SJSA1 (cell line): ENCODE measurements around the gene ADAM23. TPM values are rescaled to one million over a fixed set of nuclear protein-coding genes. Genes with fewer than 3 reads are reported as not detected.

ENCODE experiments used
- DNase-seq, 2 experiments: peaks; one replicate each; pipeline ENCODE4 v3.0.0-alpha.2; 2015 to 2020; ENCODE audit warnings: low spot score in 2 of 2, low read depth in 1 of 2
- H3K27ac ChIP-seq: fragments of 250-450 bp; sonication (Bioruptor Pico); 2 replicates; pipeline ENCODE4 v1.5.1; 2020; ENCODE audit warnings: mild to moderate bottlenecking, moderate library complexity
- H3K27me3 ChIP-seq: fragments of 250-450 bp; sonication (Bioruptor Pico); replicated peaks from 2 replicates; pipeline ENCODE4 v1.5.1; 2020; ENCODE audit warnings: mild to moderate bottlenecking, moderate library complexity
- H3K36me3 ChIP-seq: fragments of 250-450 bp; sonication (Bioruptor Pico); 2 replicates; pipeline ENCODE4 v1.5.1; 2020; ENCODE audit warnings: mild to moderate bottlenecking
- H3K4me1 ChIP-seq: fragments of 250-450 bp; sonication (Bioruptor Pico); replicated peaks from 2 replicates; pipeline ENCODE4 v1.6.1; 2021; ENCODE audit warnings: mild to moderate bottlenecking
- H3K4me3 ChIP-seq: fragments of 250-450 bp; sonication (Bioruptor Pico); 2 replicates; pipeline ENCODE4 v1.5.1; 2020; ENCODE audit warnings: mild to moderate bottlenecking
- H3K9me3 ChIP-seq: fragments of 250-450 bp; sonication (Bioruptor Pico); replicated peaks from 2 replicates; pipeline ENCODE4 v1.5.1; 2020; ENCODE audit warnings: mild to moderate bottlenecking
- total RNA-seq: library from RNA; depleted of rRNA; stranded (reverse); fragments of >200 nt; shearing (Covaris generic); gene quantifications from 2 replicates; pipeline ENCODE4 v1.2.3, GENCODE V29; 2014

Gene ADAM23
- total RNA-seq, 1 experiment from 2014 or later = not detected

DNA sequence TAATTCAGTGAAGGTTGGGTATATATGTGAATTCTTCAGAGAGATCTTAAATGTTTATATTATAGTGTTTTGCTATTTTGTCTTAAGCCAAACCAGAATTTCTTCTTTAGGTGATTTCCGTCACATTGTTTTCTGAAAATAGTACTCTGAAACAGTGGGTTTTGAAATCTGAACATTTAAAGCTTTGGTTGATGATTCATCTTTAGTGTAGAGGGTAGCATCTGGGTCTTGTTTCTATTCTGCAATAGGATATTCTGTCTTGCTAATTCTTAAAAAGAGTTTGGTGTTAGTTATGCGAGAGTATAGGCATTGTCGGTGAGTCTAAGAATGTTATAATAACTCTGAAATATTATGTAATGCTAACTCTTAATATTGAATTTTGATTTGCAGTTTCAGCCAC is 129.4 kb downstream of the ADAM23 start:
- H3K27me3 ChIP-seq = no peaks in the 10 kb centered on the region; the same call in 1 of the 2 replicates
- no peaks in the 10 kb centered on the region for H3K36me3 ChIP-seq
- no peaks in the 10 kb centered on the region for H3K9me3 ChIP-seq
- no peak for DNase-seq
- H3K4me1 ChIP-seq = no peaks in the 10 kb centered on the region
- H3K4me3 ChIP-seq = no peak overlapping the region
- H3K27ac ChIP-seq = no peak overlapping the region

DNA sequence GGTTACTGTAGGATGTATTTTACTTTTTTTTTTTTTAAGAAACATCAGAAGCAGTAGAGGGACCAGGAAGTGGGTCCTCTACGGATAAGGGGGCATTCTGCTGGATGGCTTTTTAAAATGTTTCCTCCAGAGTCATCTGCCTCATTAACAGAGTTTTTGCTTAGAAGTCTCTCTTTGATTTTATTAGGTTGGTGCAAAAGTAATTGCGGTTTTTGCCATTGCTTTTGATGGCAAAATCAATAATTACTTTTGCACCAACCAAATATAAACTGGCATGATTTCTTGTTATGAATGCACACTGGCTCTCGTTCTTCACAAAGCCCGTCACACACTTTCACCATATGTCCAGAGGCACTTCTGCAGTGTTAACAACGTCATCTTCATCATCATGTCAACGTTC is 130.5 kb downstream of the ADAM23 start:
- no peaks in the 10 kb centered on the region for H3K9me3 ChIP-seq
- no peaks in the 10 kb centered on the region for H3K36me3 ChIP-seq
- no peaks in the 10 kb centered on the region; the same call in 1 of the 2 replicates for H3K27me3 ChIP-seq
- no peak overlapping the region for H3K4me3 ChIP-seq
- no peak for DNase-seq
- H3K27ac ChIP-seq = no peak overlapping the region
- no peaks in the 10 kb centered on the region for H3K4me1 ChIP-seq

DNA sequence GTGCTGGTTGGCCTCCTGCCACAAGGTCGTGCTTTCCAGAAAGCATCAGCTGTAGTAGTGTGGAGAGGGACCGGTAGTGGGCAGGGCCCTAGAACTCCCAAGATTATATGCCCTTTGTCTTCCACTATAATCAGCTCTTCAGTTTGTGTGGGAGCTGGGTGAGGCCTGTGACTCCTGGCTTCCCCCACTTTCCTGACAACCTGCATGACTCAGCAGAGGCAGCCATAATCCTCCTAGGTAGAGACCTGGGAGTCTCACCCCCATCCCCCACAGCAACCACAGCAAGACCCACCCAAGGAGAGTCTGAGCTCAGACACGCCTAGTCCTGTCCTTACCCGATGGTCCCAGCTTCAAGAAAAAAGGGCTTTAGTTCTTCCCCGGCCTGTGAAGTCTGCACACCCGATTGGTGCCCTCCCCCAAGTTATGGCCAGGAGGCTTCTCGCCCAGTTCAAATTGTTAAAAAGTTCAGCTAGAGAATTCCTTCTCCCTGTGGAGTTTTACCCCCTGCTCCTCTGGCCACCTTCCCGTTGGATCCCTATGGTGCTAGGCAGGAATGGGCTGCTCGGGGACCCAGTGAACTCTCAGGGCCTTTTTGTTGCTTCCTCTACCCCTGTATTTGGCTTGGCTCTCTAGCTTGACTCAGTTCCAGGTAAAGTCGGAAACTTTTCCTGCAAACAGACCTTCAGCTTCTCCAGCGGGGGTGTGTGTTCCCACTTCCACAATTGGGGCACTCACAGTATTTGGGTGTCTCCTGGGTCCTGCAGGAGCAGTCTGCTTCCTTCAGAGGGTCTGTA is 141.2 kb downstream of the ADAM23 start:
- no peak for DNase-seq
- no peaks in the 10 kb centered on the region for H3K36me3 ChIP-seq

GRCh38 chr2:206585335-206585734 is 142.0 kb downstream of the ADAM23 start:
- no peaks in the 10 kb centered on the region for H3K9me3 ChIP-seq
- no peaks in the 10 kb centered on the region for H3K4me1 ChIP-seq
- H3K27me3 ChIP-seq = peaks cover 4% of the 10 kb centered on the region; the same call in 1 of the 2 replicates
- DNase-seq = no peak
- no peak overlapping the region for H3K27ac ChIP-seq
- H3K36me3 ChIP-seq = no peaks in the 10 kb centered on the region
- no peak overlapping the region for H3K4me3 ChIP-seq

More for the DNA sequence above, 141.2 kb downstream of the ADAM23 start:
- H3K27ac ChIP-seq = no peak overlapping the region
- no peak overlapping the region for H3K4me3 ChIP-seq
- H3K9me3 ChIP-seq = no peaks in the 10 kb centered on the region
- H3K4me1 ChIP-seq = no peaks in the 10 kb centered on the region
- H3K27me3 ChIP-seq = peaks cover 4% of the 10 kb centered on the region; the same call in 1 of the 2 replicates

DNA sequence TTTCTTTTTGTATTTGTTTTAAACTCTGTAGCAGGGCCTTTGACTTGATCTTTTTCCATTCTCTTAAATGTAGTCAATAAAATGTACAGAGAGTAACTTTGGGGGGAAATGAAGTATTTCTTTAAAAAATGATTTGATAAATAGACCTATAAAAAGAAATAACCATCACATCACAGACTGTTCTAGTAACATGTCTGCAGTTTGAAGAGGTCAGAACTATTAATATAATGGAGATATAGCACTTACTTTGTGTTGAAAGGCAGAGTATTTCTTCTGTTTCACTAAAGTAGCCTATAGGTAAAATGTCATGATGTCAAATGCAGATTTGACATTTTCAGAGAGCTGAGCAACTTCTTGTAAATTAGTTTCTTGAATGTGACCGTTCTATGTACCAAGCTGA is 143.3 kb downstream of the ADAM23 start:
- H3K9me3 ChIP-seq = no peaks in the 10 kb centered on the region
- H3K27me3 ChIP-seq = peaks cover 4% of the 10 kb centered on the region; the same call in 1 of the 2 replicates
- no peak for DNase-seq
- no peak overlapping the region for H3K27ac ChIP-seq
- no peak overlapping the region for H3K4me3 ChIP-seq
- H3K4me1 ChIP-seq = no peaks in the 10 kb centered on the region
- no peaks in the 10 kb centered on the region for H3K36me3 ChIP-seq

DNA sequence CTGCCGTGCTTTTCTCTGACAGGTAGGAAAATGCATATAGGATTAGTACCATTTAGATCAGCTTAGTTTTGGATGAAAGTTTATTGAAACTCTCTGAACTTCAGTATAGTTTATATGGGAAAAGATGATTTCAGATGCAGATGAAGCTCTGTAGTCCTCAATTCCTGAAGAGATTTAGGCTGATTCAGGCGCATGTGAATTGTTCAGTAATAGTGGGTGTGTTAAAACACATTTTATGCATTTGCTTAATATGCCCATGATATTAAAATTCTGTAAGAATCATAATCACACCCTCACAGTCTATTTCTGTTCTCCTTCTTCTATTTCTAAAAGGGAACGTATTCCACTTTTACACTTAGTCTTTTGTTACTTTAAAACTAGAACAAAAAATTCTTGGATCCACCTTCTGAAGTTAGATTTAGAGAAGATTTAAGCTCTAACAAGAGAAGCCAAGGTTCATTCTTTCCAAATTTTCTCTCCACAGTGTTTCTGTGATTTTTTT is 154.4 kb downstream of the ADAM23 start:
- Histone ChIP-seq H3K4me3 (no peak overlapping the region), H3K27ac (no peak overlapping the region), H3K36me3 (no peaks in the 10 kb centered on the region), H3K9me3 (no peaks in the 10 kb centered on the region), H3K27me3 (peaks cover 2% of the 10 kb centered on the region; the same call in 1 of the 2 replicates), H3K4me1 (no peaks in the 10 kb centered on the region)
- no peak for DNase-seq

DNA sequence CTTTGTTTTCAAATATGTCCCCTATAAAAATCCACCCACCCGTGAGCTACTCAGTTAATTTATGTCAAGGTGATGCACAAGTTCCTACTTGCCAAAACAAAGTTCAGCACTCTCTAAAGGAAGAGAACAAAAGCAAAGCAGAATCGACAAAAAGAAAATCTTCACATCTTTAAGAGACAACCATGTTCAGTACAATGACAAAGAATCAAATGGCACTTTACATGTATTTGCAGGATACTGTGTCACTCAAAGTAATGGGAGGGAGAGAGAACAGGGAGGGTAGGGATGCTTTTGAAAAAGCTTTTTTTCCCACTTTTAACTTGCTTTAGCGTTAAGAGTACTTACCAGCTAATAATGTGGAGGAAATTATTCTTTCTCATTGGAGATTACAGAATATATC is 159.9 kb downstream of the ADAM23 start:
- Histone ChIP-seq H3K36me3 (no peaks in the 10 kb centered on the region), H3K27me3 (peaks cover 12% of the 10 kb centered on the region; the same call in 1 of the 2 replicates), H3K9me3 (no peaks in the 10 kb centered on the region; the same call in 1 of the 2 replicates), H3K4me1 (no peaks in the 10 kb centered on the region), H3K27ac (no peak overlapping the region), H3K4me3 (no peak overlapping the region)
- DNase-seq = no peak

DNA sequence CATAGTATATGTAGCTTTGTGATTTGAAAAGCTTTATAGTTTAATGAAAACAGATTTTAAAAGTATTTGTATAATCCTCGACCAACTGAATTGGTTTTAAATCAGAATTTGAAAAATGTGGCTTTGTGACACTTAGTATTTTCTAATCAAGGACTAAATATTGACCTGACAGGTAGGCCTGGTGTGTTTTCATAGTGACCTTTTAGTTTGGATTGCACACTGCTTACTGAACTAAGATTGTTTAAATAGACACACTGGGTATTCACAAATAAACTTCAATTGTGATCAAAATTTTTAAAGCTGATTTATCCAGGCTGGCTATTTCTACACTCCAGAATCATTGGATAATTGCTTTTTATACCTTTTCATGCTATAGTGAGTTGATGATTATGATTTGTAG is 167.1 kb downstream of the ADAM23 start:
- Histone ChIP-seq H3K4me3 (no peak overlapping the region), H3K9me3 (no peaks in the 10 kb centered on the region; the same call in 1 of the 2 replicates), H3K36me3 (no peaks in the 10 kb centered on the region), H3K4me1 (peaks cover 9% of the 10 kb centered on the region), H3K27ac (no peak overlapping the region), H3K27me3 (peaks cover 16% of the 10 kb centered on the region)
- no peak for DNase-seq

- Histone ChIP-seq H3K27me3 (peaks cover 16% of the 10 kb centered on the region), H3K4me3 (no peak overlapping the region), H3K36me3 (no peaks in the 10 kb centered on the region), H3K4me1 (peaks cover 16% of the 10 kb centered on the region), H3K9me3 (no peaks in the 10 kb centered on the region), H3K27ac (no peak overlapping the region)
- no peak for DNase-seq
Measured at GRCh38 chr2:206611191-206611590, 167.9 kb downstream of the ADAM23 start.

GRCh38 chr2:206611736-206612135 is 168.4 kb downstream of the ADAM23 start:
- no peaks in the 10 kb centered on the region for H3K9me3 ChIP-seq
- H3K36me3 ChIP-seq = no peaks in the 10 kb centered on the region
- H3K4me1 ChIP-seq = peaks cover 22% of the 10 kb centered on the region
- no peak overlapping the region for H3K27ac ChIP-seq
- no peak overlapping the region for H3K4me3 ChIP-seq
- H3K27me3 ChIP-seq = peaks cover 16% of the 10 kb centered on the region
- DNase-seq = no peak

GRCh38 chr2:206614811-206615210 is 171.5 kb downstream of the ADAM23 start:
- Histone ChIP-seq H3K4me1 (peaks cover 25% of the 10 kb centered on the region), H3K27me3 (0 out of 2 replicates have a peak, but pooled peaks cover 3% of the 10 kb centered on the region), H3K4me3 (no peak overlapping the region), H3K36me3 (no peaks in the 10 kb centered on the region), H3K27ac (peak overlapping the region; percentile 53), H3K9me3 (no peaks in the 10 kb centered on the region)
- DNase-seq = peak; percentile 50 to 66

DNA sequence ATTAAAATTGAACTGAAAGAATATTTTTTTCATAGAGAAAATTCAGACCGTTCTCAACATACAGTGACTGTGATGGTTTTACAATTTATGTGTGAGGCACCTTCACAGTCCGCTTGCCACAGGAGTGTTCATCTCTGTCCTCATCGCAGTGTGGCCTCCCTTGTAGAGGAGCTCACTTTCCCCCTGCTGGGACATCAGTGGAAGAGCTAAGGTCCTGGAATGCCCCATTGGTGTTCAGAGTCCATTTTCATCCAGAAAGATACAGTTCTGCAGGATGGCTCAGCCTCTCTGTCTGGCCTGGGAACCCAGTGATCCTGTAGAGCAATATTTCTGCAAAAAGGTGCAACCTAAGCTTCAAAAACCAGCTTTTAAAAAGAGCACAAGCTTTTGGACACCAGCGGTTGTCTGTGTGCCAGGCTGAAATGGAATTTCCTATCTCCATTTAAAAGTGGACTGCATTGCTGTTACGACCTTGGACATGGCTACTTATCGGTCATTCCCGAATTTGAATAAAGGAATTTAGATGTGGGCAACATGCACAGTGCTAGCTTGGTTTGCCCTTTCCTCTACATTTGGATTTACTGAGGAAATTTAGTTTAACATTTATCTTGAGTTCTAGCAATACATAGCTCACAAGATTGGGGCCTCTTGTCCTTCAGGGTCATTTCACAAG is 172.2 kb downstream of the ADAM23 start:
- H3K4me3 ChIP-seq = no peak overlapping the region
- H3K4me1 ChIP-seq = peaks cover 25% of the 10 kb centered on the region
- no peaks in the 10 kb centered on the region for H3K9me3 ChIP-seq
- DNase-seq = no peak
- peak overlapping the region; percentile 53 for H3K27ac ChIP-seq
- H3K27me3 ChIP-seq = no peaks in the 10 kb centered on the region
- H3K36me3 ChIP-seq = no peaks in the 10 kb centered on the region

GRCh38 chr2:206616151-206616550 is 172.8 kb downstream of the ADAM23 start:
- Histone ChIP-seq H3K4me3 (no peak overlapping the region), H3K4me1 (peaks cover 25% of the 10 kb centered on the region), H3K36me3 (no peaks in the 10 kb centered on the region), H3K27ac (peak overlapping the region; percentile 21; the same call in 1 of the 2 replicates), H3K27me3 (no peaks in the 10 kb centered on the region), H3K9me3 (no peaks in the 10 kb centered on the region)
- peak; percentile 41 to 42 for DNase-seq

DNA sequence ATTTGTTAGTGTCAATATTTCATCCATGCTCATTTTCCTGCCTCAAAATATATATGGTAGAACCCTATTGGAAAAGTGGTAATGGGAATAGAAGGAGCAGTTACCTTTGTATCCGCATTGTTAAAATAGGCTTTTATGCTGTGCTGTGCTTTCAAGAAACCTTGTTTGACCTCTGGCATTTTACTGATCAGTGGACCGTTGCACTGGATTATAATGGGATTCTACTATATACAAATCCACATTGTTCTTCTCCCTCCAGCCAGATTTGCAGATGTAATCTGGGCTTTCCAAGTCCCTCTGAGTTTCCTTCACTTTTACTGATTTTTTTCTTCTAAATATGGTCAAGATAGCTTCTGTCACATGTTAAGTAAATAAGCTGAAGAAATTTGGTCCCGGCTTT is 175.7 kb downstream of the ADAM23 start:
- H3K9me3 ChIP-seq = no peaks in the 10 kb centered on the region
- DNase-seq = no peak
- no peak overlapping the region for H3K4me3 ChIP-seq
- no peaks in the 10 kb centered on the region for H3K27me3 ChIP-seq
- no peak overlapping the region for H3K27ac ChIP-seq
- H3K4me1 ChIP-seq = peaks cover 25% of the 10 kb centered on the region
- no peaks in the 10 kb centered on the region for H3K36me3 ChIP-seq
